SK-N-MC (cell line): ENCODE measurements around the gene PMCH.

Source experiments
- EZH2 ChIP-seq: fragments of 200-600 bp; sonication (generic); IDR thresholded peaks from one replicate; pipeline ENCODE4 v1.6.1; 2017; ENCODE audit warnings: antibody characterized with exemption
- POLR2AphosphoS5 ChIP-seq: IDR thresholded peaks from 2 replicates; pipeline ENCODE4 v1.6.1; 2012; ENCODE audit warnings: mild to moderate bottlenecking, low read depth, low read length, borderline replicate concordance

DNA sequence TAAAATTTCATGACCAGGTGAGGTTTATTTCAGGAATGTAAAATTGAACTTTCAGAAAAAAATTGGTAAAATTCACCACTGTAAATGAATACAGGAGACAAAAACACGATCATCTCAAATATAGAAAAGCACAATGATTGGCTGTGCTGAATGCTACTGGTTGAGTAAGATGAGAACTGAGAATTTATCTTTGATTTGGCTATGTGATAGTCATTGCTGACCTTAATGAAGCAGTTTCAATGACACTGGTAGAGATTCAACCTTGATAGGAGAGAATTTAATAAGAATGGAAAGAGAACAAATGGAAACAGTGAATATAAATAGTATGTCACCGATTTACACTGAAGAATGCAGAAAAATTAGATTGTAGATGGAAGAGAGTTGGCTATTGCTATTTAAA is 6.4 kb upstream of the PMCH start:
- no peak for TF ChIP-seq EZH2
- TF ChIP-seq POLR2AphosphoS5: no peak
